ENCODE data around the gene JMJD6. TPM values are rescaled to one million over a fixed set of nuclear protein-coding genes. Genes with fewer than 3 reads are reported as not detected.
A peak's percentile ranks its signal among the peaks of the same experiment; 100 is the strongest.
"Not testable (repeated sequence)": the region's sequence is repeated elsewhere in the genome, so short reads cannot be mapped to it uniquely, and the experiment has no call there.

JMJD6 gene
- total RNA-seq, 1 donor from 2014 or later: 15.7 TPM

DNA sequence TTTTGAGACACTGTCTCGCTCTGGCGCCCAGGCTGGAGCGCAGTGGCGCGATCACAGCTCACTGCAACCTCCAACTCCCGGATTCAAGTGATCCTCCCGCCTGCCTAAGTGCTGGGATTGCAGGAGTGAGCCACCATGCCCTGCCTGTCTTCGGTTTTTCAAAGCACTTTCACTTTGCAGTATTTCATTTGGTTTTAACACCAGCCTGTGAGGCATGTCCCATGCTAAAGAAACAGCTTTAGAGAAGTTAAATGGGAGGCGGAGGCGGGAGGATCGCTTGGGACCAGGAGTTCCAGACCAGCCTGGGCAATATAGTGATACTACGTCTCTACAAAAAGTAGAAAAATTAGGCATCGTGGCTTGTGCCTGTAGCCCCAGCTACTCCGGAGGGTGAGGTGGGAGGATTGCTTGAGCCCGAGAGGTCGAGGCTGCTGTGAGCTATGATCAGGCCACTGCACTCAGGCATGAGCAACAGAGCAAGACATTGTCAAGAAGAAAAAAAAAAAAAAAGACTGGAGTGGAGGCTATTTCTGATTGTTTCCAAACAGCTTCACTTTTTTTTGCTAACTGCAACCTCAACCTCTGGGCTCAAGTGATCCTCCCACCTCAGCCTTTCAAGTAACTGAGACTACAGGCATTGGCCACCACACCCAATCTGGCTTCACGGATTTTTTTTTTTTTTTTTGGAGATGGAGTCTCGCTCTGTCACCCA is 1.5 kb upstream of the JMJD6 start:
- Mint-ChIP-seq H3K27ac (peak overlapping the region; percentile 81), H3K36me3 (peaks cover 17% of the 10 kb centered on the region), H3K9me3 (no peaks in the 10 kb centered on the region), H3K4me1 (peaks cover 22% of the 10 kb centered on the region), H3K4me3 (peak overlapping the region; percentile 98), H3K27me3 (ENCODE audit: low read depth) (no peaks in the 10 kb centered on the region)
- no peak for DNase-seq (ENCODE audit: low spot score in 2 of 2, unreplicated experiment in 2 of 2)
- TF ChIP-seq, protein P1, sequence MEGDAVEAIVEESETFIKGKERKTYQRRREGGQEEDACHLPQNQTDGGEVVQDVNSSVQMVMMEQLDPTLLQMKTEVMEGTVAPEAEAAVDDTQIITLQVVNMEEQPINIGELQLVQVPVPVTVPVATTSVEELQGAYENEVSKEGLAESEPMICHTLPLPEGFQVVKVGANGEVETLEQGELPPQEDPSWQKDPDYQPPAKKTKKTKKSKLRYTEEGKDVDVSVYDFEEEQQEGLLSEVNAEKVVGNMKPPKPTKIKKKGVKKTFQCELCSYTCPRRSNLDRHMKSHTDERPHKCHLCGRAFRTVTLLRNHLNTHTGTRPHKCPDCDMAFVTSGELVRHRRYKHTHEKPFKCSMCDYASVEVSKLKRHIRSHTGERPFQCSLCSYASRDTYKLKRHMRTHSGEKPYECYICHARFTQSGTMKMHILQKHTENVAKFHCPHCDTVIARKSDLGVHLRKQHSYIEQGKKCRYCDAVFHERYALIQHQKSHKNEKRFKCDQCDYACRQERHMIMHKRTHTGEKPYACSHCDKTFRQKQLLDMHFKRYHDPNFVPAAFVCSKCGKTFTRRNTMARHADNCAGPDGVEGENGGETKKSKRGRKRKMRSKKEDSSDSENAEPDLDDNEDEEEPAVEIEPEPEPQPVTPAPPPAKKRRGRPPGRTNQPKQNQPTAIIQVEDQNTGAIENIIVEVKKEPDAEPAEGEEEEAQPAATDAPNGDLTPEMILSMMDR (IDR thresholded peaks at IDR 0.05; ENCODE audit: unreplicated experiment): no peak

DNA sequence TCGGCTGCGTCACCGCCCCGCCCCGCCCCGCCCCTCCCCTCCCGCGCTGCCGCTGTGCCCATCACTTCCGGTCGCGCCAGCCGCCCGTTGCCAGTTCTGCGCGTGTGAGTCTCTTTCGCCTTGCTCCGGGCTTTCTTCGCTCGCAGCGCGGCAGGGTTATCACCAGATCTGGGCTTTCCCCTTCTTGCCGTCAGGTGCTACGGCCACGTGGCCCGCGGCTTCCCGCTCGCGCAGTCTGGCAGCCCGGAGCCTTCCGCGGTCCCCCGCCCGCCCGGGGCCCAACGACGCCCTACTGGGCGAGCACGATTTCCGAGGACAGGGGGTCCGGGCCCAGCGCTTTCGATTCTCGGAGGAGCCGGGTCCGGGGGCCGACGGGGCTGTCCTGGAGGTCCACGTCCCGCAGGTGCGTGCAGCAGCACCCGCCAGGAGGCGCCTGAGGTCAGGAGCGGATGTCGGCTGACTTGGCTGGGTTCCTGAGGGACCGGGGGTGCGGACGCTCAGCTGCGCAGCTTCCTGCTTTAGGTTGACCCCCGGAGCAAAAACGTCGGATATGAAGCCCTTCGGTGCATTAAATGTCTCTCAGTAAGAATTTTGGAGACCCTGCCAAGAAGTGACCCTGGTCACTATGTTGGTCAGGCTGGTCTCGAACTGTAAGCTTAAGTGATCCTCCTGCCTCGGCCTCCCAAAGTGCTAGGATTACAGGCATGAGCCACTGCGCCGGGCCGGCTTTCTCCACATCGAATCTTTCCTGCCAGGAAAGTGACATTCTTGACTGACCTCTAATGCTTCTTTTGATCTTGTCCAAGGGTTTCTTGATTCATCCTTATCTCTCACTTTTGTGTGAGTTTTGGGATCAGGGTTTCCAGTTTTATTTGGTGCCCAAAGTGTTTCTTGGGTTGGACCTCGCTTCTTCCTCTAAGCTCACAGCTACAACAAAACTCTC is 641 bp upstream of the JMJD6 start, which contains the start of gene METTL23:
Gene METTL23 (plus strand): TSS at position 64 of the 943 bp plus-strand sequence. CDS start 2,872 bp downstream, outside the sequence.
- H3K4me1 Mint-ChIP-seq: peaks cover 22% of the 10 kb centered on the region
- no peaks in the 10 kb centered on the region for H3K27me3 Mint-ChIP-seq (ENCODE audit: low read depth)
- H3K4me3 Mint-ChIP-seq: peak within 1 kb of the TSS; percentile 98
- H3K27ac Mint-ChIP-seq: peak within 1 kb of the TSS; percentile 99
- no peaks in the 10 kb centered on the region for H3K9me3 Mint-ChIP-seq
- TF ChIP-seq, protein P1 (IDR thresholded peaks at IDR 0.05; ENCODE audit: unreplicated experiment): peak; percentile 67
- peaks cover 15% of the 10 kb centered on the region for H3K36me3 Mint-ChIP-seq
- peak; percentile 67 to 78 for DNase-seq (ENCODE audit: low spot score in 2 of 2, unreplicated experiment in 2 of 2)

- Mint-ChIP-seq H3K9me3 (no peaks in the 10 kb centered on the region), H3K27ac (peak overlapping the region; percentile 96), H3K4me3 (peak overlapping the region; percentile 98), H3K36me3 (peaks cover 23% of the 10 kb centered on the region), H3K27me3 (ENCODE audit: low read depth) (no peaks in the 10 kb centered on the region), H3K4me1 (peaks cover 22% of the 10 kb centered on the region)
- no peak for DNase-seq (ENCODE audit: low spot score in 2 of 2, unreplicated experiment in 2 of 2)
- TF ChIP-seq, protein P1 (IDR thresholded peaks at IDR 0.05; ENCODE audit: unreplicated experiment): no peak
These were observed 701 bp downstream of the JMJD6 start for GRCh38 chr17:76725580-76726230.

GRCh38 chr17:76723812-76724211 is 2.6 kb downstream of the JMJD6 start:
- Mint-ChIP-seq H3K4me1 (peaks cover 17% of the 10 kb centered on the region), H3K4me3 (no peak overlapping the region), H3K27ac (no peak overlapping the region), H3K9me3 (no peaks in the 10 kb centered on the region), H3K36me3 (peaks cover 27% of the 10 kb centered on the region), H3K27me3 (ENCODE audit: low read depth) (no peaks in the 10 kb centered on the region)
- no peak for DNase-seq (ENCODE audit: low spot score in 2 of 2, unreplicated experiment in 2 of 2)
- TF ChIP-seq, protein P1 (IDR thresholded peaks at IDR 0.05; ENCODE audit: unreplicated experiment): no peak

GRCh38 chr17:76722977-76723376 is 3.4 kb downstream of the JMJD6 start:
- not testable (repeated sequence) for H3K9me3 Mint-ChIP-seq; H3K4me3 Mint-ChIP-seq; DNase-seq (ENCODE audit: low spot score in 2 of 2, unreplicated experiment in 2 of 2); H3K27me3 Mint-ChIP-seq (ENCODE audit: low read depth); H3K27ac Mint-ChIP-seq
- Mint-ChIP-seq H3K4me1 (peaks cover 17% of the 10 kb centered on the region), H3K36me3 (peaks cover 35% of the 10 kb centered on the region)

Data from mesothelial cell of epicardium (in vitro differentiated cells).